ENCODE data around the gene STYXL2.
A peak's percentile ranks its signal among the peaks of the same experiment; 100 is the strongest.

The STYXL2 gene

GRCh38 chr1:167093846-167094516 is at the start of gene STYXL2:
STYXL2 (plus strand) TSS chr1:167094075; CDS start chr1:167094850, 775 bp downstream.
- DNase-seq, result peak; percentile 63

GRCh38 chr1:167051907-167052306 is 42.0 kb upstream of the STYXL2 start:
- DNase-seq, result no peak

- no peak for DNase-seq
These were observed 41.5 kb upstream of the STYXL2 start for GRCh38 chr1:167052389-167052788.

GRCh38 chr1:167054531-167054930 is 39.3 kb upstream of the STYXL2 start:
- DNase-seq, result no peak

- DNase-seq, result no peak
These were observed 38.8 kb upstream of the STYXL2 start for GRCh38 chr1:167054946-167055630.

GRCh38 chr1:167056529-167057231 is 37.2 kb upstream of the STYXL2 start:
- no peak for DNase-seq

- DNase-seq, result no peak
These were observed 36.6 kb upstream of the STYXL2 start for GRCh38 chr1:167057241-167057688.

- peak; percentile 84 for DNase-seq
These were observed 34.6 kb upstream of the STYXL2 start for GRCh38 chr1:167059045-167059808.

- DNase-seq, result no peak
These were observed 34.1 kb upstream of the STYXL2 start for GRCh38 chr1:167059809-167060107.

GRCh38 chr1:167060141-167061072 is 33.5 kb upstream of the STYXL2 start:
- no peak for DNase-seq

- DNase-seq, result no peak
These were observed 32.8 kb upstream of the STYXL2 start for GRCh38 chr1:167061073-167061464.

- DNase-seq, result no peak
These were observed 29.3 kb upstream of the STYXL2 start for GRCh38 chr1:167064621-167065020.

GRCh38 chr1:167065471-167065870 is 28.4 kb upstream of the STYXL2 start:
- DNase-seq, result no peak

- peak; percentile 89 for DNase-seq
These were observed 27.3 kb upstream of the STYXL2 start for GRCh38 chr1:167066333-167067122.

- DNase-seq, result no peak
These were observed 26.0 kb upstream of the STYXL2 start for GRCh38 chr1:167067904-167068303.

- no peak for DNase-seq
These were observed 25.1 kb upstream of the STYXL2 start for GRCh38 chr1:167068761-167069160.

- no peak for DNase-seq
These were observed 22.6 kb upstream of the STYXL2 start for GRCh38 chr1:167071286-167071685.

- no peak for DNase-seq
These were observed 17.7 kb upstream of the STYXL2 start for GRCh38 chr1:167076136-167076710.

GRCh38 chr1:167077128-167077867 is 16.6 kb upstream of the STYXL2 start:
- DNase-seq, result no peak

GRCh38 chr1:167077868-167078210 is 16.0 kb upstream of the STYXL2 start:
- no peak for DNase-seq

Measured in right forelimb (tissue), 1 donor.